Measurements from ENCODE around the gene SLC25A17.

DNA sequence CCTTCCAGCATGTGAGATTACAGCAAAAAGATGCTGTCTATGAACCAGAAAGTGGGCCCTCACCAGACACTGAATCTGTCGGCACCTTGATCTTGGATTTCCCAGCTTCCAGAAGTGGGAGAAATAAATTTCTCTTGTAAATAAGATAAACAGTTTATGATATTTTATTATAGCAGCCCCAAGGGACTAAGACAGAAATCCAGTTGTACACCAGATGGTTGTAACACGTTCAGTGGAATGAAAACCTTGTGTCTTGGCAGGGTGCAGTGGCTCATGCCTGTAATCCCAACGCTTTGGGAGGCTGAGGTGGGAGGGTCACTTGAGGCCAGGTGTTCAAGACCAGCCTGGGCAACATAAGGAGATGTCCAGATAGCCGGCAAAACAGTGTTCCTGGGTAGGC is 78.0 kb downstream of the SLC25A17 start:
- TF ChIP-seq EZH2 (IDR thresholded peaks at IDR 0.05; ENCODE audit: insufficient read depth, poor library complexity, severe bottlenecking) (no peak), EZH2phosphoT487 (IDR thresholded peaks at IDR 0.05; ENCODE audit: insufficient read depth, low read depth) (no peak)

Measured in GM23248 (cell line).